Measurements from ENCODE around the gene RALA.

Gene RALA

GRCh38 chr7:39695852-39696586 lies 72.6 kb downstream of the RALA start:
- Histone ChIP-seq H3K27ac (no peak overlapping the region), H3K4me3 (no peak overlapping the region)
- no peak for DNase-seq (ENCODE audit: low spot score)
- TF ChIP-seq, protein P1, sequence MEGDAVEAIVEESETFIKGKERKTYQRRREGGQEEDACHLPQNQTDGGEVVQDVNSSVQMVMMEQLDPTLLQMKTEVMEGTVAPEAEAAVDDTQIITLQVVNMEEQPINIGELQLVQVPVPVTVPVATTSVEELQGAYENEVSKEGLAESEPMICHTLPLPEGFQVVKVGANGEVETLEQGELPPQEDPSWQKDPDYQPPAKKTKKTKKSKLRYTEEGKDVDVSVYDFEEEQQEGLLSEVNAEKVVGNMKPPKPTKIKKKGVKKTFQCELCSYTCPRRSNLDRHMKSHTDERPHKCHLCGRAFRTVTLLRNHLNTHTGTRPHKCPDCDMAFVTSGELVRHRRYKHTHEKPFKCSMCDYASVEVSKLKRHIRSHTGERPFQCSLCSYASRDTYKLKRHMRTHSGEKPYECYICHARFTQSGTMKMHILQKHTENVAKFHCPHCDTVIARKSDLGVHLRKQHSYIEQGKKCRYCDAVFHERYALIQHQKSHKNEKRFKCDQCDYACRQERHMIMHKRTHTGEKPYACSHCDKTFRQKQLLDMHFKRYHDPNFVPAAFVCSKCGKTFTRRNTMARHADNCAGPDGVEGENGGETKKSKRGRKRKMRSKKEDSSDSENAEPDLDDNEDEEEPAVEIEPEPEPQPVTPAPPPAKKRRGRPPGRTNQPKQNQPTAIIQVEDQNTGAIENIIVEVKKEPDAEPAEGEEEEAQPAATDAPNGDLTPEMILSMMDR (IDR thresholded peaks at IDR 0.05) = no peak

DNA sequence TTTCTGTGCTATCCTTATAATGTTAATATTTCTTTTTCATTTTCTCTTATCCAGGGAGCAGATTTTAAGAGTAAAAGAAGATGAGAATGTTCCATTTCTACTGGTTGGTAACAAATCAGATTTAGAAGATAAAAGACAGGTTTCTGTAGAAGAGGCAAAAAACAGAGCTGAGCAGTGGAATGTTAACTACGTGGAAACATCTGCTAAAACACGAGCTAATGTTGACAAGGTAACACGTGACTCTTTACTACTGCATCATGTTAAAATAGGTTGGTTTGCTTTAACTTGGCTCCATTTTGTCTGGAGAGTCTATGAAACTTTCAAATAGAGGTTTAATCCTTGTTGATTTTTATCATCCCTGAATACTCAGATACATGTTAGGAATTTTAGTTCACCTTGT lies 73.3 kb downstream of the RALA start:
- no peak overlapping the region for H3K4me3 ChIP-seq
- no peak for DNase-seq (ENCODE audit: low spot score)
- no peak overlapping the region for H3K27ac ChIP-seq
- TF ChIP-seq, protein P1 (IDR thresholded peaks at IDR 0.05) = no peak

- Histone ChIP-seq H3K4me3 (no peak overlapping the region), H3K27ac (no peak overlapping the region)
- TF ChIP-seq, protein P1 (IDR thresholded peaks at IDR 0.05) = no peak
- no peak for DNase-seq (ENCODE audit: low spot score)
Observed at GRCh38 chr7:39697483-39697882, 74.1 kb downstream of the RALA start.

DNA sequence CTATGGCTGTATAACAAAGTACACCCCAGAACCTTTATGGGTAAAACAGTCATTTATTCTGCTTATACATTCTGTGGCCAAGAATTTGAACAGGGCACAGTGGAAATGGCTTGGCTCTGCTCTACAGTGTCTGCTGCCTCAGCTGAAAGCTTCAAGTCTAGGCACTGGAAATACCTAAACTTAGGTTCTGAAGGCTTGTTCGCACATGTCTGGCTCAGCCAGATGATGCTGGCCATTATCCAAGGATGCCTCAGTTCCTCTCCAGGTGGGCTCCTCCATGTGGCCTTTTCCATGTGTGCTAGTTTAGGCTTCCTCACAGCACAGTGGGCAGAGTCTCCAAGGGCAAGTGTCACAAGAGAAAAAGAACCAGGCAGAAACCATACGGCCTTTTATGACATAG lies 76.8 kb downstream of the RALA start:
- DNase-seq (ENCODE audit: low spot score) = no peak
- Histone ChIP-seq H3K4me3 (no peak overlapping the region), H3K27ac (no peak overlapping the region)
- TF ChIP-seq, protein P1 (IDR thresholded peaks at IDR 0.05) = no peak

DNA sequence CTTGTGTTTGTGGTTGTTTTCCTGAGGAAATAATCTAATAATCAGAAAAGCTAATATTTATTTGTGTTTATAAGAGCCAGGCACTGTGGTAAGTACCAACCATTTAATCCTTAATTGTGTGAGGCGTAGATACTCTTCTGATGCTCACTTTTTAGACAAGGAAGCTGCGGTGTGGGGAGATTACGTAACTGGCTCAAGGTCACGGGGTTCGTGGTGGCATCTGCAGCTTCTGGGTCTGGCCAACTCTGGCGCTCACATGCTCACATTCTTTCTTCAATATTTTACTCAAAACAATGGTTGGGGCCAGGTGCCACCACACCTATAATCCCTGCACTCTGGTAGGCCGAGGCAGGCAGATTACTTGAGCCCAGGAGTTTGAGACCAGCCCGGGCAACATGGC lies 77.6 kb downstream of the RALA start:
- Histone ChIP-seq H3K27ac (no peak overlapping the region), H3K4me3 (no peak overlapping the region)
- TF ChIP-seq, protein P1 (IDR thresholded peaks at IDR 0.05) = no peak
- DNase-seq (ENCODE audit: low spot score) = no peak

DNA sequence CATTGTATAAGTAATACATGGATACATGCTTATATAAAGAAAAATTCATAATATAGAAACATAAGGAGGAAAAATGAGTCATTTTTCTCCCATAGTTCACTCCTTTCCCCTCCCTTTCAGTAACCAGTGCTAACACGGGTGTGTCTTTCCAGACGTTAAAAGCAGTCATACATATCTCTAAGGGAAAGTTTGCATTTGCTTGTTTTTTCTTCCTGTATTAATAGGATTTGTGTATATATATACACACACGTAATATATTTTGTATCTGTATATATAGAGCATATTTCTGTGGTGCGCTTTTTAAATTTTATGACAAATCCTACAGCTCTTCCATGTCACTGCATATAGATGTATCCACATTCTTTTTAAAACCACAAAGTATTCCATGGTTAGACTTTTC lies 78.8 kb downstream of the RALA start:
- Histone ChIP-seq H3K4me3 (no peak overlapping the region), H3K27ac (no peak overlapping the region)
- TF ChIP-seq, protein P1 (IDR thresholded peaks at IDR 0.05) = no peak
- DNase-seq (ENCODE audit: low spot score) = no peak

DNA sequence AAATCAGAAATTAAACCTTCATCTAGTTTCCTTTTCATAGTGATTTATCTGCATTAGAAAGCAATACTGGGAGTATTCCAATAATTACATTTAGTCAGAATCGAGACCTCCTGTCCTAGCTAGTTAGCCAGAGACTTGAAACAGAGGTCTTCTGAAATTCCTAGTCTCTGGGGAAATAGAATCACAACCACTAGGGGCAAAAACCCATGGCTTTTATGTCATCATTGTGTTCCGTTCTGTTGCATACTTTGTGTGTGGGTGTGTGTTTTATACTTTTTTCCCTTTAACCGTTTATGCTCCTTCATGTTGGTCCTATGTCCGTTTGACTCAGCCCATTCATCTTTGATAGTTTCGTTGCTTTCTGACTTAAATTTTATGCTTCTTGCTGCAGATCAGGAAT lies 79.8 kb downstream of the RALA start:
- DNase-seq (ENCODE audit: low spot score) = no peak
- H3K4me3 ChIP-seq = no peak overlapping the region
- TF ChIP-seq, protein P1 (IDR thresholded peaks at IDR 0.05) = no peak
- no peak overlapping the region for H3K27ac ChIP-seq
